ENCODE data around the gene LATS1. TPM values are rescaled to one million over a fixed set of nuclear protein-coding genes. Genes with fewer than 3 reads are reported as not detected.

The LATS1 gene
- total RNA-seq, 1 experiment from 2014 or later: 25.1 TPM

DNA sequence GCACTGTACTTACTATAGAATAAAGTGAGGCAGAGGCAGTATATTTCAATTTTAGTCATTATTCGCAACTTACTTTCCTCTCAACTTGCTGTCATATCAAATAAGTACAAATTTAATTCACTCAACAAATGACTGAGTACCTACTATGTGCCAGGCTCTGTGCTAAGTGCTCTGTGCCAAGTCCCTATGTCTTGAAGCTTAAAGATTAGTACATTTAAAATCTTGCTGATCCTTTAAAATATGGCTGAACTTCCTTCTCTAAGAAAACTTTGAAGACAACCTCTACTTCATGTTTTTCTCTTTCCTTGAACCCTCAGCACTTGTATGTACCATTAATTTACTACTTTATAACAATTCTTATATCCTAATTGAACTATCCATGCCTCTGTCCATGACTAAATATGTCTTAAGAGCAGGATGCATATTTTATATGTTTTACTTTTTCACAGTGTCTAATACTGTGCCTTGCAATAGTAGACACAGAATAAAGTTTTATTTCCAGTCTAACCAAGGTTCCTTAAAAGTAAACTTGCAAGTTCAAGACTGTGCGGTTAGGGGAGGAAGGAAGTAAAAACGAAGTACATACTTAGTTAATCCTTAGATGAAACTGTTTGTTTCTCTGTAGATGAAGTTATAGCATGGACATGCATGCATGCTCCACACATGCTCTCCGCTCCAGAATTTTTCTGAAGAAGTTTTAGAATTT is 10.0 kb upstream of the LATS1 start:
- no peak for DNase-seq
- Histone ChIP-seq H3K14ac (ENCODE audit: insufficient read depth, low read length) (no peak overlapping the region), H3K27me3 (ENCODE audit: insufficient read depth, low read length) (no peaks in the 10 kb centered on the region), H3K4me1 (ENCODE audit: insufficient read depth, low read length) (no peaks in the 10 kb centered on the region), H3K9ac (ENCODE audit: extremely low read depth, insufficient read length, low read length) (no peak overlapping the region), H3K9me3 (ENCODE audit: control insufficient read depth, low read depth, low read length) (no peaks in the 10 kb centered on the region), H3K23me2 (ENCODE audit: insufficient read length, low read depth, low read length, poor library complexity, severe bottlenecking) (no peaks in the 10 kb centered on the region), H3K4ac (ENCODE audit: low read depth, low read length) (no peak overlapping the region), H3K4me2 (ENCODE audit: insufficient read depth, insufficient read length, low read length) (no peak overlapping the region), H2BK20ac (ENCODE audit: low read depth, low read length, poor library complexity, severe bottlenecking) (no peak overlapping the region), H4K8ac (replicated peaks; ENCODE audit: insufficient read length, low read depth, low read length) (no peak overlapping the region), H3K79me1 (ENCODE audit: insufficient read depth, low read depth, low read length, poor library complexity, severe bottlenecking) (no peaks in the 10 kb centered on the region), H2BK12ac (ENCODE audit: insufficient read length, low read depth, low read length) (no peak overlapping the region), H4K91ac (ENCODE audit: insufficient read length, low read depth, low read length) (no peak overlapping the region), H4K20me1 (ENCODE audit: control insufficient read depth, insufficient read depth, insufficient read length) (no peaks in the 10 kb centered on the region), H3K27ac (ENCODE audit: insufficient read length, low read depth, low read length) (no peak overlapping the region), H3T11ph (ENCODE audit: low read length) (no peak overlapping the region), H2AK5ac (ENCODE audit: insufficient read length, low read length) (no peak overlapping the region), H3K23ac (ENCODE audit: insufficient read length, low read depth, low read length) (no peak overlapping the region), H2BK5ac (ENCODE audit: insufficient read length, low read length) (no peak overlapping the region), H3K18ac (ENCODE audit: insufficient read length, low read depth, low read length) (no peak overlapping the region), H2BK15ac (ENCODE audit: low read depth, low read length) (no peak overlapping the region), H2BK120ac (ENCODE audit: low read depth, low read length, poor library complexity, severe bottlenecking) (no peak overlapping the region), H2AFZ (ENCODE audit: low read length) (no peak overlapping the region), H3K79me2 (ENCODE audit: insufficient read depth, low read length) (no peaks in the 10 kb centered on the region), H3K56ac (ENCODE audit: insufficient read length, low read depth, low read length) (no peak overlapping the region), H4K5ac (ENCODE audit: insufficient read length, low read depth, low read length) (no peak overlapping the region)
- TF ChIP-seq, protein P1, sequence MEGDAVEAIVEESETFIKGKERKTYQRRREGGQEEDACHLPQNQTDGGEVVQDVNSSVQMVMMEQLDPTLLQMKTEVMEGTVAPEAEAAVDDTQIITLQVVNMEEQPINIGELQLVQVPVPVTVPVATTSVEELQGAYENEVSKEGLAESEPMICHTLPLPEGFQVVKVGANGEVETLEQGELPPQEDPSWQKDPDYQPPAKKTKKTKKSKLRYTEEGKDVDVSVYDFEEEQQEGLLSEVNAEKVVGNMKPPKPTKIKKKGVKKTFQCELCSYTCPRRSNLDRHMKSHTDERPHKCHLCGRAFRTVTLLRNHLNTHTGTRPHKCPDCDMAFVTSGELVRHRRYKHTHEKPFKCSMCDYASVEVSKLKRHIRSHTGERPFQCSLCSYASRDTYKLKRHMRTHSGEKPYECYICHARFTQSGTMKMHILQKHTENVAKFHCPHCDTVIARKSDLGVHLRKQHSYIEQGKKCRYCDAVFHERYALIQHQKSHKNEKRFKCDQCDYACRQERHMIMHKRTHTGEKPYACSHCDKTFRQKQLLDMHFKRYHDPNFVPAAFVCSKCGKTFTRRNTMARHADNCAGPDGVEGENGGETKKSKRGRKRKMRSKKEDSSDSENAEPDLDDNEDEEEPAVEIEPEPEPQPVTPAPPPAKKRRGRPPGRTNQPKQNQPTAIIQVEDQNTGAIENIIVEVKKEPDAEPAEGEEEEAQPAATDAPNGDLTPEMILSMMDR (conservative IDR thresholded peaks at IDR 0.05): no peak
- H3K9me3 Mint-ChIP-seq: no peaks in the 10 kb centered on the region
- no peaks in the 10 kb centered on the region for H3K27me3 Mint-ChIP-seq (ENCODE audit: low read depth)
- no peaks in the 10 kb centered on the region for H3K4me1 Mint-ChIP-seq
- no peak overlapping the region for H3K27ac Mint-ChIP-seq
- no CpG with 5 or more reads among the region's 4 CpGs for WGBS (ENCODE audit: extremely low coverage, insufficient read length, low lambda C conversion rate)
- no peak overlapping the region for H3K4me3 Mint-ChIP-seq
- H3K36me3 Mint-ChIP-seq (ENCODE audit: insufficient read depth in 1 of 3, low read depth in 3 of 3): peaks cover 10 to 79% (median 51%) of the 10 kb centered on the region in 3 experiments; a peak in 6 of 7 replicates
